ENCODE data around the gene TTL. TPM values are rescaled to one million over a fixed set of nuclear protein-coding genes. Genes with fewer than 3 reads are reported as not detected.

Gene TTL
- total and polyA plus RNA-seq, 2 of the 13 experiments (the other 11 are each of a cell fraction or from before 2014, with no cell fraction given): 19.0 to 59.8 TPM

- TF ChIP-seq ZNF710 (CRISPR knock-in tag; IDR thresholded peaks at IDR 0.05; ENCODE audit: borderline replicate concordance): peak; percentile 47; the same call in 1 of the 2 replicates
- TF ChIP-seq ZNF496 (CRISPR knock-in tag; IDR thresholded peaks at IDR 0.05; ENCODE audit: insufficient replicate concordance): no peak
- TF ChIP-seq ZFP36 (IDR thresholded peaks at IDR 0.05; ENCODE audit: borderline replicate concordance, low read depth, low read length, partially characterized antibody): no peak
- TF ChIP-seq PAX8 (CRISPR knock-in tag; IDR thresholded peaks at IDR 0.05; ENCODE audit: borderline replicate concordance): 0 out of 2 replicates have a peak, but pooled peaks have one; percentile 14
- TF ChIP-seq RBM39 (IDR thresholded peaks at IDR 0.05; ENCODE audit: low read depth, low read length, poor library complexity, severe bottlenecking): no peak
- peak; percentile 58 for TF ChIP-seq ZNF883 (CRISPR knock-in tag; IDR thresholded peaks at IDR 0.05; ENCODE audit: not compliant biosample characterization)
- no peak for TF ChIP-seq ZNF672 (CRISPR knock-in tag; IDR thresholded peaks at IDR 0.05)
- no peak for TF ChIP-seq ATF1 (CRISPR knock-in tag; IDR thresholded peaks at IDR 0.05)
- TF ChIP-seq CHD2 (IDR thresholded peaks at IDR 0.05; ENCODE audit: low read depth, low read length): no peak
- TF ChIP-seq ZNF703 (CRISPR knock-in tag; IDR thresholded peaks at IDR 0.05; ENCODE audit: borderline replicate concordance): no peak; the same call in 1 of the 2 replicates
- TF ChIP-seq ZBTB4 (CRISPR knock-in tag; IDR thresholded peaks at IDR 0.05; ENCODE audit: borderline replicate concordance): 0 out of 2 replicates have a peak, but pooled peaks have one; percentile 62
- TF ChIP-seq, protein P1, sequence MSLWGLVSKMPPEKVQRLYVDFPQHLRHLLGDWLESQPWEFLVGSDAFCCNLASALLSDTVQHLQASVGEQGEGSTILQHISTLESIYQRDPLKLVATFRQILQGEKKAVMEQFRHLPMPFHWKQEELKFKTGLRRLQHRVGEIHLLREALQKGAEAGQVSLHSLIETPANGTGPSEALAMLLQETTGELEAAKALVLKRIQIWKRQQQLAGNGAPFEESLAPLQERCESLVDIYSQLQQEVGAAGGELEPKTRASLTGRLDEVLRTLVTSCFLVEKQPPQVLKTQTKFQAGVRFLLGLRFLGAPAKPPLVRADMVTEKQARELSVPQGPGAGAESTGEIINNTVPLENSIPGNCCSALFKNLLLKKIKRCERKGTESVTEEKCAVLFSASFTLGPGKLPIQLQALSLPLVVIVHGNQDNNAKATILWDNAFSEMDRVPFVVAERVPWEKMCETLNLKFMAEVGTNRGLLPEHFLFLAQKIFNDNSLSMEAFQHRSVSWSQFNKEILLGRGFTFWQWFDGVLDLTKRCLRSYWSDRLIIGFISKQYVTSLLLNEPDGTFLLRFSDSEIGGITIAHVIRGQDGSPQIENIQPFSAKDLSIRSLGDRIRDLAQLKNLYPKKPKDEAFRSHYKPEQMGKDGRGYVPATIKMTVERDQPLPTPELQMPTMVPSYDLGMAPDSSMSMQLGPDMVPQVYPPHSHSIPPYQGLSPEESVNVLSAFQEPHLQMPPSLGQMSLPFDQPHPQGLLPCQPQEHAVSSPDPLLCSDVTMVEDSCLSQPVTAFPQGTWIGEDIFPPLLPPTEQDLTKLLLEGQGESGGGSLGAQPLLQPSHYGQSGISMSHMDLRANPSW (CRISPR knock-in tag; IDR thresholded peaks at IDR 0.05; ENCODE audit: borderline replicate concordance): no peak
- TF ChIP-seq CHCHD3 (CRISPR knock-in tag; IDR thresholded peaks at IDR 0.05): no peak
- no peak for TF ChIP-seq CREB3 (CRISPR knock-in tag; IDR thresholded peaks at IDR 0.05)
- TF ChIP-seq ZNF207 (IDR thresholded peaks at IDR 0.05; ENCODE audit: borderline replicate concordance): no peak
- TF ChIP-seq HNRNPH1 (optimal IDR thresholded peaks at IDR 0.05; ENCODE audit: low read depth, low read length): no peak
- peak; percentile 25; the same call in 1 of the 2 replicates for TF ChIP-seq MYPOP (CRISPR knock-in tag; IDR thresholded peaks at IDR 0.05)
- TF ChIP-seq MLX (CRISPR knock-in tag; IDR thresholded peaks at IDR 0.05): no peak; the same call in 1 of the 2 replicates
Measured at GRCh38 chr2:112481050-112481527, 867 bp upstream of the TTL start (continued).
